ENCODE data around the gene TOLLIP.

Gene TOLLIP

GRCh38 chr11:1307998-1308742, 1.3 kb downstream of the TOLLIP start:
- TF ChIP-seq EZH2phosphoT487 (IDR thresholded peaks at IDR 0.05; ENCODE audit: borderline replicate concordance, low read length) (no peak), CTCF (IDR thresholded peaks at IDR 0.05; ENCODE audit: low read depth, low read length, poor library complexity, severe bottlenecking) (no peak)
- Histone ChIP-seq H3K9me3 (ENCODE audit: control insufficient read depth, insufficient read depth, low read length) (peaks cover 11% of the 10 kb centered on the region), H3F3A (ENCODE audit: control insufficient read depth, insufficient read depth) (peaks cover 10% of the 10 kb centered on the region), H3K4me2 (ENCODE audit: low read length) (peak overlapping the region; percentile 84), H3K36me3 (ENCODE audit: control insufficient read depth, low read length) (no peaks in the 10 kb centered on the region), H3K9me2 (replicated peaks; ENCODE audit: control insufficient read depth, low read length) (no peaks in the 10 kb centered on the region), H3K27ac (ENCODE audit: low read depth, low read length) (no peak overlapping the region), H4K20me1 (ENCODE audit: control insufficient read depth, insufficient read depth, low read depth, low read length) (no peaks in the 10 kb centered on the region), H3K27me3 (ENCODE audit: control insufficient read depth, low read length) (no peaks in the 10 kb centered on the region), H3K4me3 (ENCODE audit: low read length) (peak overlapping the region; percentile 74), H3K4me1 (ENCODE audit: control insufficient read depth, low read length) (peaks cover 41% of the 10 kb centered on the region), H3K79me2 (ENCODE audit: control insufficient read depth, low read length) (peaks cover 16% of the 10 kb centered on the region)

- H3K4me1 ChIP-seq (ENCODE audit: control insufficient read depth, low read length): peaks cover 41% of the 10 kb centered on the region
- peaks cover 20% of the 10 kb centered on the region for H3K79me2 ChIP-seq (ENCODE audit: control insufficient read depth, low read length)
- no peaks in the 10 kb centered on the region for H4K20me1 ChIP-seq (ENCODE audit: control insufficient read depth, insufficient read depth, low read depth, low read length)
- no peak overlapping the region for H3K27ac ChIP-seq (ENCODE audit: low read depth, low read length)
- no peaks in the 10 kb centered on the region for H3K36me3 ChIP-seq (ENCODE audit: control insufficient read depth, low read length)
- peaks cover 11% of the 10 kb centered on the region for H3K9me3 ChIP-seq (ENCODE audit: control insufficient read depth, insufficient read depth, low read length)
- TF ChIP-seq EZH2phosphoT487 (IDR thresholded peaks at IDR 0.05; ENCODE audit: borderline replicate concordance, low read length): no peak
- no peaks in the 10 kb centered on the region for H3K9me2 ChIP-seq (replicated peaks; ENCODE audit: control insufficient read depth, low read length)
- H3F3A ChIP-seq (ENCODE audit: control insufficient read depth, insufficient read depth): peaks cover 10% of the 10 kb centered on the region
- peak overlapping the region; percentile 19; the same call in 1 of the 2 replicates for H3K4me2 ChIP-seq (ENCODE audit: low read length)
- H3K4me3 ChIP-seq (ENCODE audit: low read length): no peak overlapping the region
- no peaks in the 10 kb centered on the region for H3K27me3 ChIP-seq (ENCODE audit: control insufficient read depth, low read length)
Observed at GRCh38 chr11:1307163-1307870, 2.1 kb downstream of the TOLLIP start.

- H3K27me3 ChIP-seq (ENCODE audit: control insufficient read depth, low read length): no peaks in the 10 kb centered on the region
- H3K36me3 ChIP-seq (ENCODE audit: control insufficient read depth, low read length): no peaks in the 10 kb centered on the region
- H3K4me3 ChIP-seq (ENCODE audit: low read length): no peak overlapping the region
- peaks cover 10% of the 10 kb centered on the region for H3F3A ChIP-seq (ENCODE audit: control insufficient read depth, insufficient read depth)
- peak overlapping the region; percentile 19; the same call in 1 of the 2 replicates for H3K4me2 ChIP-seq (ENCODE audit: low read length)
- H3K27ac ChIP-seq (ENCODE audit: low read depth, low read length): no peak overlapping the region
- H3K79me2 ChIP-seq (ENCODE audit: control insufficient read depth, low read length): peaks cover 23% of the 10 kb centered on the region
- TF ChIP-seq EZH2phosphoT487 (IDR thresholded peaks at IDR 0.05; ENCODE audit: borderline replicate concordance, low read length) (no peak), CTCF (IDR thresholded peaks at IDR 0.05; ENCODE audit: low read depth, low read length, poor library complexity, severe bottlenecking) (no peak)
- H3K9me3 ChIP-seq (ENCODE audit: control insufficient read depth, insufficient read depth, low read length): peaks cover 7% of the 10 kb centered on the region; the same call in 1 of the 2 replicates
- peaks cover 36% of the 10 kb centered on the region for H3K4me1 ChIP-seq (ENCODE audit: control insufficient read depth, low read length)
- H4K20me1 ChIP-seq (ENCODE audit: control insufficient read depth, insufficient read depth, low read depth, low read length): no peaks in the 10 kb centered on the region
- H3K9me2 ChIP-seq (replicated peaks; ENCODE audit: control insufficient read depth, low read length): no peaks in the 10 kb centered on the region
Observed at GRCh38 chr11:1306186-1307162, 3.0 kb downstream of the TOLLIP start.

All from DOHH2 (cell line).